Psoas muscle (tissue), 8 donors: ENCODE data around the gene MOB1B. TPM values are rescaled to one million over a fixed set of nuclear protein-coding genes. Genes with fewer than 3 reads are reported as not detected.

Experiments
- ATAC-seq, 4 donors: fragments of 200-7000 bp; cut with Tn5 transposase; one replicate each; pipeline ENCODE4 v1.9.1; 2020; ENCODE audit warnings: moderate library complexity in 3 of 4, mild to moderate bottlenecking in 2 of 4
- DNase-seq, 2 donors: peaks; one replicate each; pipeline ENCODE4 v3.0.0-alpha.2; 2020
- H3K27ac ChIP-seq: fragments of 200-600 bp; one replicate; pipeline ENCODE4 v1.8.0; 2022
- H3K27me3 ChIP-seq, 3 donors: fragments of 200-600 bp in 1 of 3; one replicate each; pipeline versions ENCODE4 v1.6.1 to v1.8.0; 2013 to 2022; ENCODE audit warnings: low read length in 2 of 3, mild to moderate bottlenecking in 2 of 3, moderate library complexity in 1 of 3; ENCODE audit not compliant: insufficient read depth in 3 of 3
- H3K36me3 ChIP-seq, 2 donors: fragments of 200-600 bp in 1 of 2; one replicate each; pipeline versions ENCODE4 v1.6.1 to v1.8.0; 2013 to 2022; ENCODE audit warnings: low read depth in 1 of 2, mild to moderate bottlenecking in 1 of 2, moderate library complexity in 1 of 2; ENCODE audit not compliant: insufficient read depth in 1 of 2
- H3K4me1 ChIP-seq: fragments of 200-600 bp; one replicate; pipeline ENCODE4 v1.8.0; 2022
- H3K4me3 ChIP-seq: fragments of 200-600 bp; one replicate; pipeline ENCODE4 v1.8.0; 2022; ENCODE audit warnings: mild to moderate bottlenecking
- H3K9me3 ChIP-seq: fragments of 200-600 bp; one replicate; pipeline ENCODE4 v1.8.0; 2022
- CTCF ChIP-seq: fragments of 200-600 bp; IDR thresholded peaks from one replicate; pipeline ENCODE4 v1.8.0; 2022; ENCODE audit warnings: antibody characterized with exemption
- WGBS, 3 donors: extraction: QIAGEN DNeasy Blood & Tissue Kit; methylation state at CpG; one replicate each; pipeline versions ENCODE4 v1.1.6 to v1.1.7; 2013; 5-methylcytosine and 5-hydroxymethylcytosine counted together
- intact Hi-C, 2 donors: fragments of 100-400 bp; cut with DNase I; formaldehyde crosslinking; loops; one replicate each; pipeline versions ENCODE4 v1.11.0 to v1.14.2; 2022
- polyA plus RNA-seq, 3 donors: library from polyadenylated mRNA; stranded (reverse); fragments of 200-250 nt; gene quantifications; one replicate each; pipeline ENCODE4 v1.2.3, GENCODE V29; 2013
- total RNA-seq, 4 donors: library from RNA; stranded (reverse); fragmentation: NEBNext Ultra II Directional in 2 of 4; extraction: Animal tissue kit (Norgen Biotek cat#: 25700) in 2 of 4; gene quantifications; one replicate each; pipeline versions ENCODE4 v1.2.1 to v1.2.4, GENCODE V29; 2021 to 2023
- donor health status: healthy with polysubstance abuse.
- donor health status: DM: no; HTN: no; CAD: no; lungs with moderate emphysema.
- donor health status: Bipolar disorder and iron deficiency.
- donor health status: healthy.
- donor health status: DM: yes; HTN: yes; CAD: no.
- donor health status: DM: no; HTN: no; CAD: no.
- donor health status: DM: no; HTN: no; CAD: no.
- donor health status: DM: yes; HTN: yes; CAD: no.

The MOB1B gene
- total and polyA plus RNA-seq, 7 donors = 2.8 to 22.3 (median 9.8) TPM

- DNase-seq (no peak), ATAC-seq (no peak)
- Histone ChIP-seq H3K9me3 (no peaks in the 10 kb centered on the region), H3K36me3 (no peaks in the 10 kb centered on the region), H3K4me1 (no peaks in the 10 kb centered on the region), H3K4me3 (no peak overlapping the region), H3K27ac (no peak overlapping the region), H3K27me3 (no peaks in the 10 kb centered on the region)
- intact Hi-C loops = no loop called here
- TF ChIP-seq CTCF = no peak
- whole genome bisulfite sequencing, 3 donors = 95 to 98% (median 96%) methylated on average over 2 of the region's 2 CpGs
These were observed 30.8 kb downstream of the MOB1B start for GRCh38 chr4:70932984-70933383.

DNA sequence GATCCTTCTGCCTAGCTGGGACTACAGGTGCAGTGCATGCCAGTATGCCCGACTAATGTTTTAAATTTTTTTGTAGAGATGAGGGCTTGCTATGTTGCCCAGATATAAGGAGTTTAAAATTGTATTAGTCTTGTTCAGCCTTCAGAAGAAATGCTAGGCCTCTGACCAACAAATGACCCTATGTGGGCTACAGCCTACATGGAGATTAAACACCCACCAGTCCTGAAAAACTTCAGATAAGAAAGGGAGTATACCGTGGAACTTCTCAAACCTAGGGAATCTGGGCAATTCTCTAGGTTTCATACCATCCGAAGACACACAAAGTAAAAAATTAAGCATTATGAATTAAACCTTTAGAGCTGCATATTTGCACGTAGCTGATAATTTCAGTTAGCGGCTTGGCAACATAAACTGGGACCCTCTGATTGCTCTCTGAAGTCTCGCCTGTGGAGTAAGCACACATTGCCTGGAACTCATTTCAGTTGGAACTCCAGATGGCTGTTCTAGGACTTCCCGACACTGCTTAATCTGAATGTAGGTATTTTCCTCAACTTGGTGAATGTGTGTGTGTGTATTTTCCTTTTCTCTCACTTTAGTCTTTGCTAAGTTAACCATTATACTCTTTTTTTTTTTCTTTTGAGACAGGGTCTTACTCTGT is 33.0 kb downstream of the MOB1B start:
- no peak for DNase-seq
- Histone ChIP-seq H3K27me3 (no peaks in the 10 kb centered on the region), H3K9me3 (no peaks in the 10 kb centered on the region), H3K4me3 (no peak overlapping the region), H3K36me3 (no peaks in the 10 kb centered on the region), H3K27ac (no peak overlapping the region), H3K4me1 (no peaks in the 10 kb centered on the region)
- no peak for ATAC-seq
- intact Hi-C loops = no loop called here
- TF ChIP-seq CTCF = no peak
- 94 to 97% (median 94%) methylated on average over 7 of the region's 7 CpGs for WGBS, 3 donors

- Histone ChIP-seq H3K36me3 (no peaks in the 10 kb centered on the region), H3K27ac (no peak overlapping the region), H3K4me3 (no peak overlapping the region), H3K4me1 (no peaks in the 10 kb centered on the region), H3K27me3 (no peaks in the 10 kb centered on the region), H3K9me3 (no peaks in the 10 kb centered on the region)
- WGBS, 3 donors = 89 to 94% (median 90%) methylated on average over 4 of the region's 4 CpGs
- TF ChIP-seq CTCF = no peak
- intact Hi-C loops = no loop called here
- no peak for ATAC-seq
- DNase-seq = no peak
These were observed 34.1 kb downstream of the MOB1B start for GRCh38 chr4:70936200-70936787.

- DNase-seq = no peak
- WGBS, 3 donors = 63 to 76% (median 71%) methylated on average over 3 of the region's 3 CpGs
- Histone ChIP-seq H3K27me3 (no peaks in the 10 kb centered on the region), H3K4me1 (no peaks in the 10 kb centered on the region), H3K36me3 (no peaks in the 10 kb centered on the region), H3K27ac (no peak overlapping the region), H3K9me3 (no peaks in the 10 kb centered on the region), H3K4me3 (no peak overlapping the region)
- no peak for ATAC-seq
- no peak for TF ChIP-seq CTCF
- intact Hi-C loops = no loop called here
These were observed 35.9 kb downstream of the MOB1B start for GRCh38 chr4:70938086-70938485.

DNA sequence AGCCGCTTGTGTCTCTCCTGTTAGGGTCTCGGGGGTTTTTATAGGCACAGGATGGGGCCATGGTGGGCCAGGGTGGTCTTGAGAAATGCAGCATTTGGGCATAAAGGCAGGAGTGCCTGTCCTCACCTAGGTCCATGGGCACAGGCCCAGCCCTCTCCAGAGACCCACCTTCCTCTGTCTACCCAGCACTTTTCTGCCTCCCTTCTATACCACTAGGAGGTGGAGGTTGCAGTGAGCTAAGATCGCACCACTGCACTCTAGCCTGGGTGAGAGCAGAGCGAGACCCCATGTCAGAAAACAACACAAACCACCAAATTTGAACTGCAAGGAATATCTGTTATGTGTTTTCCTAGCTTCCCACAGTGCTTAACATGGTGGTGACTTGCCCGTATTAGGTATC is 38.0 kb downstream of the MOB1B start:
- 96 to 98% (median 98%) methylated on average over 5 of the region's 5 CpGs for WGBS, 3 donors
- H3K27ac ChIP-seq = no peak overlapping the region
- no peak overlapping the region for H3K4me3 ChIP-seq
- no peaks in the 10 kb centered on the region for H3K27me3 ChIP-seq
- no peak for ATAC-seq
- intact Hi-C loops = no loop called here
- no peak for TF ChIP-seq CTCF
- DNase-seq = no peak
- no peaks in the 10 kb centered on the region for H3K9me3 ChIP-seq
- H3K36me3 ChIP-seq = no peaks in the 10 kb centered on the region
- no peaks in the 10 kb centered on the region for H3K4me1 ChIP-seq
